HEK293 (cell line): ENCODE results near the gene TYR.
A peak's percentile ranks its signal among the peaks of the same experiment; 100 is the strongest.

ENCODE experiments used
- FEZF1 ChIP-seq: fragments of 450-650 bp; formaldehyde crosslinking; IDR thresholded peaks from 2 replicates; pipeline ENCODE4 v1.5.1; 2016; ENCODE audit warnings: missing biosample characterization, missing genetic modification characterization
- KLF16 ChIP-seq: fragments of 450-650 bp; formaldehyde crosslinking; IDR thresholded peaks from 2 replicates; pipeline ENCODE4 v1.5.1; 2017; ENCODE audit warnings: missing biosample characterization, missing genetic modification characterization
- KLF7 ChIP-seq: fragments of 450-650 bp; formaldehyde crosslinking; IDR thresholded peaks from 2 replicates; pipeline ENCODE4 v1.5.1; 2016; ENCODE audit warnings: missing biosample characterization, missing genetic modification characterization, borderline replicate concordance
- MZF1 ChIP-seq: fragments of 450-650 bp; formaldehyde crosslinking; IDR thresholded peaks from 2 replicates; pipeline ENCODE4 v1.5.1; 2017; ENCODE audit warnings: missing biosample characterization, missing genetic modification characterization, borderline replicate concordance
- ZBTB17 ChIP-seq: fragments of 450-650 bp; formaldehyde crosslinking; IDR thresholded peaks from 2 replicates; pipeline ENCODE4 v1.5.1; 2016; ENCODE audit warnings: missing biosample characterization, missing genetic modification characterization
- ZBTB8A ChIP-seq: fragments of 450-650 bp; formaldehyde crosslinking; IDR thresholded peaks from 2 replicates; pipeline ENCODE4 v1.5.1; 2016; ENCODE audit warnings: missing biosample characterization, missing genetic modification characterization
- ZNF121 ChIP-seq: fragments of 450-650 bp; formaldehyde crosslinking; IDR thresholded peaks from 2 replicates; pipeline ENCODE4 v1.5.1; 2016; ENCODE audit warnings: missing biosample characterization, missing genetic modification characterization
- ZNF274 ChIP-seq, 2 experiments: fragments of 200-500 bp in 1 of 2; fragments of 450-650 bp in 1 of 2; sonication (Bioruptor generic) in 1 of 2; formaldehyde crosslinking in 1 of 2; IDR thresholded peaks; 2 replicates each; pipeline versions ENCODE4 v1.5.1 to v1.6.1; 2014 to 2016; ENCODE audit warnings: borderline replicate concordance in 1 of 2, inconsistent platforms in 1 of 2, low read length in 1 of 2, missing biosample characterization in 1 of 2, missing genetic modification characterization in 1 of 2
- ZNF302 ChIP-seq: fragments of 450-650 bp; formaldehyde crosslinking; IDR thresholded peaks from 2 replicates; pipeline ENCODE4 v1.5.1; 2016; ENCODE audit warnings: missing biosample characterization, missing genetic modification characterization, low read depth
- ZNF341 ChIP-seq: fragments of 450-650 bp; formaldehyde crosslinking; IDR thresholded peaks from 2 replicates; pipeline ENCODE4; 2016; ENCODE audit warnings: low read depth, missing biosample characterization, missing genetic modification characterization
- ZNF510 ChIP-seq: fragments of 450-650 bp; formaldehyde crosslinking; IDR thresholded peaks from 2 replicates; pipeline ENCODE4 v1.5.1; 2018; ENCODE audit warnings: mild to moderate bottlenecking, missing genetic modification characterization, missing biosample characterization; ENCODE audit not compliant: insufficient replicate concordance
- ZNF548 ChIP-seq: fragments of 450-650 bp; formaldehyde crosslinking; IDR thresholded peaks from 2 replicates; pipeline ENCODE4 v1.5.1; 2016; ENCODE audit warnings: missing biosample characterization, missing genetic modification characterization
- ZNF549 ChIP-seq: fragments of 450-650 bp; IDR thresholded peaks from 2 replicates; pipeline ENCODE4 v1.5.1; 2018; ENCODE audit warnings: missing biosample characterization, missing genetic modification characterization, mild to moderate bottlenecking, inconsistent platforms, moderate library complexity
- ZNF626 ChIP-seq: fragments of 450-650 bp; sonication (Bioruptor Pico); formaldehyde crosslinking; IDR thresholded peaks from 2 replicates; pipeline ENCODE4 v1.5.1; 2018; ENCODE audit warnings: missing biosample characterization, missing genetic modification characterization, inconsistent platforms
- ZNF658 ChIP-seq: fragments of 450-650 bp; formaldehyde crosslinking; IDR thresholded peaks from 2 replicates; pipeline ENCODE4; 2016; ENCODE audit warnings: missing biosample characterization, missing genetic modification characterization
- ZSCAN30 ChIP-seq: fragments of 450-650 bp; IDR thresholded peaks from 2 replicates; pipeline ENCODE4 v1.5.1; 2018; ENCODE audit warnings: missing biosample characterization, mild to moderate bottlenecking, missing genetic modification characterization, moderate library complexity
- TF ChIP-seq, protein P1 (sequence below): fragments of 450-650 bp; IDR thresholded peaks from 2 replicates; pipeline ENCODE4 v1.5.1; 2018; ENCODE audit warnings: missing biosample characterization, mild to moderate bottlenecking, missing genetic modification characterization
- TF ChIP-seq, protein P2 (sequence below): fragments of 450-650 bp; formaldehyde crosslinking; optimal IDR thresholded peaks from 2 replicates; pipeline ENCODE3; 2016; ENCODE audit warnings: missing biosample characterization, mild to moderate bottlenecking, missing genetic modification characterization
- TF ChIP-seq, protein P3 (sequence below): fragments of 450-650 bp; formaldehyde crosslinking; IDR thresholded peaks from 2 replicates; pipeline ENCODE4 v1.5.1; 2016; ENCODE audit warnings: missing biosample characterization, missing genetic modification characterization
- TF ChIP-seq, protein P4 (sequence below): fragments of 450-650 bp; formaldehyde crosslinking; IDR thresholded peaks from 2 replicates; pipeline ENCODE4 v1.5.1; 2016; ENCODE audit warnings: missing biosample characterization, missing genetic modification characterization
- TF ChIP-seq, protein P5 (sequence below): fragments of 450-650 bp; formaldehyde crosslinking; IDR thresholded peaks from 2 replicates; pipeline ENCODE4 v1.5.1; 2016; ENCODE audit warnings: missing biosample characterization, missing genetic modification characterization
- TF ChIP-seq, protein P6 (sequence below): fragments of 450-650 bp; formaldehyde crosslinking; IDR thresholded peaks from 2 replicates; pipeline ENCODE4 v1.5.1; 2016; ENCODE audit warnings: missing biosample characterization, missing genetic modification characterization, low read depth

Gene TYR

DNA sequence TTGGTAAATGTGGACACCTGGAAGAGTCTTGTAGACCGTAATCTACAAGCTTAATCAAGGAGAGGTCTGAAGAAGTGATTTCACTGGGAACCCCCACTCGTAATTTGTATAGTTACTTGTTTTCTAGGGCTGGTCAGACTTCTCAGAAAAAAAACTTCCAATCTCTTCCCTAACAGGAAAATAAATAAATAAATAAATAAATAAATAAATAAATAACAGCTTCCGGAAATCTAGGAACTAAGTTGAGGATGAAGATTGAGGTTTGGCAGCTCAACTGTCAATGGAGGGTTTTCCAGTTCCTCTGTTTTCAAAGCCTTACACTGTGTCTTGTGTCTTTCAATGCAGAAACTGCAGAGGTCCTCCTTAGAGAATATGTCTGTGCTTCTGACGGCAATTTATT lies 17.7 kb upstream of the TYR start (continued):
- TF ChIP-seq ZNF510 (tag by site-specific recombination) (no peak), ZNF626 (tag by site-specific recombination) (no peak), FEZF1 (tag by site-specific recombination) (no peak), ZBTB17 (tag by site-specific recombination) (no peak), ZNF274 (IDR thresholded peaks at IDR 0.05; ENCODE audit: low read length) (no peak), ZNF274 (tag by site-specific recombination; IDR thresholded peaks at IDR 0.05; ENCODE audit: borderline replicate concordance) (no peak), ZSCAN30 (tag by site-specific recombination) (no peak), ZNF658 (tag by site-specific recombination) (no peak), KLF7 (tag by site-specific recombination) (no peak), MZF1 (no peak; the same call in 1 of the 2 replicates), ZNF341 (tag by site-specific recombination) (no peak), ZBTB8A (tag by site-specific recombination) (0 out of 2 replicates have a peak, but pooled peaks have one; percentile 24), ZNF548 (tag by site-specific recombination) (no peak), KLF16 (no peak), ZNF302 (tag by site-specific recombination) (no peak), ZNF121 (no peak), ZNF549 (tag by site-specific recombination) (no peak)
- TF ChIP-seq, protein P1, sequence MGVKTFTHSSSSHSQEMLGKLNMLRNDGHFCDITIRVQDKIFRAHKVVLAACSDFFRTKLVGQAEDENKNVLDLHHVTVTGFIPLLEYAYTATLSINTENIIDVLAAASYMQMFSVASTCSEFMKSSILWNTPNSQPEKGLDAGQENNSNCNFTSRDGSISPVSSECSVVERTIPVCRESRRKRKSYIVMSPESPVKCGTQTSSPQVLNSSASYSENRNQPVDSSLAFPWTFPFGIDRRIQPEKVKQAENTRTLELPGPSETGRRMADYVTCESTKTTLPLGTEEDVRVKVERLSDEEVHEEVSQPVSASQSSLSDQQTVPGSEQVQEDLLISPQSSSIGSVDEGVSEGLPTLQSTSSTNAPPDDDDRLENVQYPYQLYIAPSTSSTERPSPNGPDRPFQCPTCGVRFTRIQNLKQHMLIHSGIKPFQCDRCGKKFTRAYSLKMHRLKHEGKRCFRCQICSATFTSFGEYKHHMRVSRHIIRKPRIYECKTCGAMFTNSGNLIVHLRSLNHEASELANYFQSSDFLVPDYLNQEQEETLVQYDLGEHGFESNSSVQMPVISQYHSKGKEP (tag by site-specific recombination): no peak
- TF ChIP-seq, protein P2, sequence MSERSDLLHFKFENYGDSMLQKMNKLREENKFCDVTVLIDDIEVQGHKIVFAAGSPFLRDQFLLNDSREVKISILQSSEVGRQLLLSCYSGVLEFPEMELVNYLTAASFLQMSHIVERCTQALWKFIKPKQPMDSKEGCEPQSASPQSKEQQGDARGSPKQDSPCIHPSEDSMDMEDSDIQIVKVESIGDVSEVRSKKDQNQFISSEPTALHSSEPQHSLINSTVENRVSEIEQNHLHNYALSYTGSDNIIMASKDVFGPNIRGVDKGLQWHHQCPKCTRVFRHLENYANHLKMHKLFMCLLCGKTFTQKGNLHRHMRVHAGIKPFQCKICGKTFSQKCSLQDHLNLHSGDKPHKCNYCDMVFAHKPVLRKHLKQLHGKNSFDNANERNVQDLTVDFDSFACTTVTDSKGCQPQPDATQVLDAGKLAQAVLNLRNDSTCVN: no peak
- TF ChIP-seq, protein P3, sequence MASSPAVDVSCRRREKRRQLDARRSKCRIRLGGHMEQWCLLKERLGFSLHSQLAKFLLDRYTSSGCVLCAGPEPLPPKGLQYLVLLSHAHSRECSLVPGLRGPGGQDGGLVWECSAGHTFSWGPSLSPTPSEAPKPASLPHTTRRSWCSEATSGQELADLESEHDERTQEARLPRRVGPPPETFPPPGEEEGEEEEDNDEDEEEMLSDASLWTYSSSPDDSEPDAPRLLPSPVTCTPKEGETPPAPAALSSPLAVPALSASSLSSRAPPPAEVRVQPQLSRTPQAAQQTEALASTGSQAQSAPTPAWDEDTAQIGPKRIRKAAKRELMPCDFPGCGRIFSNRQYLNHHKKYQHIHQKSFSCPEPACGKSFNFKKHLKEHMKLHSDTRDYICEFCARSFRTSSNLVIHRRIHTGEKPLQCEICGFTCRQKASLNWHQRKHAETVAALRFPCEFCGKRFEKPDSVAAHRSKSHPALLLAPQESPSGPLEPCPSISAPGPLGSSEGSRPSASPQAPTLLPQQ (tag by site-specific recombination): no peak
- TF ChIP-seq, protein P4, sequence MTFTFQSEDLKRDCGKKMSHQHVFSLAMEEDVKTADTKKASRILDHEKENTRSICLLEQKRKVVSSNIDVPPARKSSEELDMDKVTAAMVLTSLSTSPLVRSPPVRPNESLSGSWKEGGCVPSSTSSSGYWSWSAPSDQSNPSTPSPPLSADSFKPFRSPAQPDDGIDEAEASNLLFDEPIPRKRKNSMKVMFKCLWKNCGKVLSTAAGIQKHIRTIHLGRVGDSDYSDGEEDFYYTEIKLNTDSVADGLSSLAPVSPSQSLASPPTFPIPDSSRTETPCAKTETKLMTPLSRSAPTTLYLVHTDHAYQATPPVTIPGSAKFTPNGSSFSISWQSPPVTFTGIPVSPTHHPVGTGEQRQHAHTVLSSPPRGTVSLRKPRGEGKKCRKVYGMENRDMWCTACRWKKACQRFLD: no peak
- TF ChIP-seq, protein P5, sequence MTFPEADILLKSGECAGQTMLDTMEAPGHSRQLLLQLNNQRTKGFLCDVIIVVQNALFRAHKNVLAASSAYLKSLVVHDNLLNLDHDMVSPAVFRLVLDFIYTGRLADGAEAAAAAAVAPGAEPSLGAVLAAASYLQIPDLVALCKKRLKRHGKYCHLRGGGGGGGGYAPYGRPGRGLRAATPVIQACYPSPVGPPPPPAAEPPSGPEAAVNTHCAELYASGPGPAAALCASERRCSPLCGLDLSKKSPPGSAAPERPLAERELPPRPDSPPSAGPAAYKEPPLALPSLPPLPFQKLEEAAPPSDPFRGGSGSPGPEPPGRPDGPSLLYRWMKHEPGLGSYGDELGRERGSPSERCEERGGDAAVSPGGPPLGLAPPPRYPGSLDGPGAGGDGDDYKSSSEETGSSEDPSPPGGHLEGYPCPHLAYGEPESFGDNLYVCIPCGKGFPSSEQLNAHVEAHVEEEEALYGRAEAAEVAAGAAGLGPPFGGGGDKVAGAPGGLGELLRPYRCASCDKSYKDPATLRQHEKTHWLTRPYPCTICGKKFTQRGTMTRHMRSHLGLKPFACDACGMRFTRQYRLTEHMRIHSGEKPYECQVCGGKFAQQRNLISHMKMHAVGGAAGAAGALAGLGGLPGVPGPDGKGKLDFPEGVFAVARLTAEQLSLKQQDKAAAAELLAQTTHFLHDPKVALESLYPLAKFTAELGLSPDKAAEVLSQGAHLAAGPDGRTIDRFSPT (tag by site-specific recombination): no peak
- TF ChIP-seq, protein P6, sequence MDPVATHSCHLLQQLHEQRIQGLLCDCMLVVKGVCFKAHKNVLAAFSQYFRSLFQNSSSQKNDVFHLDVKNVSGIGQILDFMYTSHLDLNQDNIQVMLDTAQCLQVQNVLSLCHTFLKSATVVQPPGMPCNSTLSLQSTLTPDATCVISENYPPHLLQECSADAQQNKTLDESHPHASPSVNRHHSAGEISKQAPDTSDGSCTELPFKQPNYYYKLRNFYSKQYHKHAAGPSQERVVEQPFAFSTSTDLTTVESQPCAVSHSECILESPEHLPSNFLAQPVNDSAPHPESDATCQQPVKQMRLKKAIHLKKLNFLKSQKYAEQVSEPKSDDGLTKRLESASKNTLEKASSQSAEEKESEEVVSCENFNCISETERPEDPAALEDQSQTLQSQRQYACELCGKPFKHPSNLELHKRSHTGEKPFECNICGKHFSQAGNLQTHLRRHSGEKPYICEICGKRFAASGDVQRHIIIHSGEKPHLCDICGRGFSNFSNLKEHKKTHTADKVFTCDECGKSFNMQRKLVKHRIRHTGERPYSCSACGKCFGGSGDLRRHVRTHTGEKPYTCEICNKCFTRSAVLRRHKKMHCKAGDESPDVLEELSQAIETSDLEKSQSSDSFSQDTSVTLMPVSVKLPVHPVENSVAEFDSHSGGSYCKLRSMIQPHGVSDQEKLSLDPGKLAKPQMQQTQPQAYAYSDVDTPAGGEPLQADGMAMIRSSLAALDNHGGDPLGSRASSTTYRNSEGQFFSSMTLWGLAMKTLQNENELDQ (tag by site-specific recombination): no peak
- TF ChIP-seq, all 188 proteins: peak for 9
